ENCODE measurements around the gene TTLL7.

Gene TTLL7

GRCh38 chr1:83849191-83850061 lies 149.5 kb downstream of the TTLL7 start:
- H3K79me2 ChIP-seq (ENCODE audit: low read length) = no peaks in the 10 kb centered on the region
- H3K9me2 ChIP-seq (replicated peaks; ENCODE audit: insufficient read depth, low read length) = no peaks in the 10 kb centered on the region
- no peak overlapping the region for H3K9ac ChIP-seq (ENCODE audit: low read length)
- no peak for TF ChIP-seq EZH2 (optimal IDR thresholded peaks at IDR 0.05; ENCODE audit: low read depth, low read length)
- TF ChIP-seq, protein P1, sequence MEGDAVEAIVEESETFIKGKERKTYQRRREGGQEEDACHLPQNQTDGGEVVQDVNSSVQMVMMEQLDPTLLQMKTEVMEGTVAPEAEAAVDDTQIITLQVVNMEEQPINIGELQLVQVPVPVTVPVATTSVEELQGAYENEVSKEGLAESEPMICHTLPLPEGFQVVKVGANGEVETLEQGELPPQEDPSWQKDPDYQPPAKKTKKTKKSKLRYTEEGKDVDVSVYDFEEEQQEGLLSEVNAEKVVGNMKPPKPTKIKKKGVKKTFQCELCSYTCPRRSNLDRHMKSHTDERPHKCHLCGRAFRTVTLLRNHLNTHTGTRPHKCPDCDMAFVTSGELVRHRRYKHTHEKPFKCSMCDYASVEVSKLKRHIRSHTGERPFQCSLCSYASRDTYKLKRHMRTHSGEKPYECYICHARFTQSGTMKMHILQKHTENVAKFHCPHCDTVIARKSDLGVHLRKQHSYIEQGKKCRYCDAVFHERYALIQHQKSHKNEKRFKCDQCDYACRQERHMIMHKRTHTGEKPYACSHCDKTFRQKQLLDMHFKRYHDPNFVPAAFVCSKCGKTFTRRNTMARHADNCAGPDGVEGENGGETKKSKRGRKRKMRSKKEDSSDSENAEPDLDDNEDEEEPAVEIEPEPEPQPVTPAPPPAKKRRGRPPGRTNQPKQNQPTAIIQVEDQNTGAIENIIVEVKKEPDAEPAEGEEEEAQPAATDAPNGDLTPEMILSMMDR (IDR thresholded peaks at IDR 0.05; ENCODE audit: low read length) = no peak
- TF ChIP-seq EZH2phosphoT487 (IDR thresholded peaks at IDR 0.05; ENCODE audit: low read length) = no peak
- no peaks in the 10 kb centered on the region for H3F3A ChIP-seq (ENCODE audit: insufficient read depth, low read length)
- H3K36me3 ChIP-seq (replicated peaks; ENCODE audit: insufficient read depth, low read length) = no peaks in the 10 kb centered on the region
- H4K20me1 ChIP-seq (ENCODE audit: insufficient read depth, low read length) = no peaks in the 10 kb centered on the region
- no peaks in the 10 kb centered on the region for H3K27me3 ChIP-seq (replicated peaks; ENCODE audit: insufficient read depth, low read length)
- H3K27ac ChIP-seq (ENCODE audit: low read length) = no peak overlapping the region
- no peak for DNase-seq
- H3K4me2 ChIP-seq (ENCODE audit: low read depth, low read length) = no peak overlapping the region
- H3K4me3 ChIP-seq (ENCODE audit: low read length) = no peak overlapping the region
- H3K9me3 ChIP-seq (replicated peaks; ENCODE audit: insufficient read depth, low read length) = no peaks in the 10 kb centered on the region
- no peak overlapping the region for H2AFZ ChIP-seq (ENCODE audit: low read length)
- no peaks in the 10 kb centered on the region for H3K4me1 ChIP-seq (ENCODE audit: low read length)

DNA sequence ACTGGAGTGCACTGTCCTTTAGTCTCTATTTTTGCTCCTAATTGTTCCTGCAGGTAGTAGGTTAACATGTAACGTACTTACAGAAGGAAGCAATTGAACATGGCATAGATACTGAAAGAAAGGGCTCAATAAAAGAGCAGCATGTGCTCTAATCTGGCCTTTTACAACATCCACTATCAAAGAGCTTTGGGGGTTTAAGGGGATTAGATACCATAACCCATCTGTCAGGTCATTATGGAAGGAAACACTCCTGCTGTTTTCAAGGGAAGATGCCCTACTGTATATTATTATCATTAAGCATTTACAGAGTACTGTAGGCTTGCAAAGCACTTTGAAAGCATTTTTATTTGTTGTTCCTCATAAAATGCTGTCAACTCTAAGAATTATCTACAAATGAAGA lies 152.8 kb downstream of the TTLL7 start:
- no peaks in the 10 kb centered on the region for H3K9me3 ChIP-seq (replicated peaks; ENCODE audit: insufficient read depth, low read length)
- H3K9ac ChIP-seq (ENCODE audit: low read length) = no peak overlapping the region
- no peaks in the 10 kb centered on the region for H3F3A ChIP-seq (ENCODE audit: insufficient read depth, low read length)
- no peaks in the 10 kb centered on the region for H3K27me3 ChIP-seq (replicated peaks; ENCODE audit: insufficient read depth, low read length)
- no peaks in the 10 kb centered on the region for H3K79me2 ChIP-seq (ENCODE audit: low read length)
- no peak overlapping the region for H2AFZ ChIP-seq (ENCODE audit: low read length)
- H3K9me2 ChIP-seq (replicated peaks; ENCODE audit: insufficient read depth, low read length) = no peaks in the 10 kb centered on the region
- H3K4me2 ChIP-seq (ENCODE audit: low read depth, low read length) = no peak overlapping the region
- no peaks in the 10 kb centered on the region for H3K36me3 ChIP-seq (replicated peaks; ENCODE audit: insufficient read depth, low read length)
- no peak overlapping the region for H3K27ac ChIP-seq (ENCODE audit: low read length)
- no peaks in the 10 kb centered on the region for H4K20me1 ChIP-seq (ENCODE audit: insufficient read depth, low read length)
- DNase-seq = no peak
- no peaks in the 10 kb centered on the region for H3K4me1 ChIP-seq (ENCODE audit: low read length)
- H3K4me3 ChIP-seq (ENCODE audit: low read length) = no peak overlapping the region
- TF ChIP-seq, protein P1 (IDR thresholded peaks at IDR 0.05; ENCODE audit: low read length) = no peak
- no peak for TF ChIP-seq EZH2phosphoT487 (IDR thresholded peaks at IDR 0.05; ENCODE audit: low read length)
- TF ChIP-seq EZH2 (optimal IDR thresholded peaks at IDR 0.05; ENCODE audit: low read depth, low read length) = no peak

DNA sequence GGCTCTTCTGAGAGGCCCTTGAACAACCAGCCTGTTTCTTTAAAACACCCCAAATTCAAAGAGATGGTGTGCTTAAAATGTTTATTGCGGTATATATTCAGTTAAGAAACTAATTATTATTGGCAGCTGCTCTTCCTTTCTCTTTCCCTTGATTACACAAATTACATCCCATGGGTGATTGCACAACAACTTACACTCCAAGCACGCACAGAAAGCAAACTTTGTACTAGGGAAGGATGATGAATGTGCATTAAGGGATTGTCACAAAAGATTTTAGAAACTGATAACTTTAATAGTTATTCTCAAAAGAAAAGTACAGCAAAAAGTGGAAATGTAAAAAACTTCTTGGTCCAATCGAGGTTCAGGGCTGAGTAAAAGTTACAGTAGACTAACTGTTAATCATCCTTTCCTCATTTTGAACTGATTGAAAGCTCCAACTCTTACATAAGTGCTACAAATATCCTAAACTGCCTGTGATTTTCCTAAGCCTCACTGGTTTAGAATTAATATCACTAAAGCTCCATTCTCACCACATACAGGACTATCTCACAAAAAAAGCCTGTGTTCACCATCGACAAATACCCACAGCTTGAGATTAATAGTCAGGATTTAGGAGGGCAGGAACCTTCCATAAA lies 153.4 kb downstream of the TTLL7 start:
- H3K9ac ChIP-seq (ENCODE audit: low read length) = no peak overlapping the region
- H3F3A ChIP-seq (ENCODE audit: insufficient read depth, low read length) = no peaks in the 10 kb centered on the region
- H3K27ac ChIP-seq (ENCODE audit: low read length) = no peak overlapping the region
- no peaks in the 10 kb centered on the region for H3K27me3 ChIP-seq (replicated peaks; ENCODE audit: insufficient read depth, low read length)
- H3K79me2 ChIP-seq (ENCODE audit: low read length) = no peaks in the 10 kb centered on the region
- no peak for DNase-seq
- H3K4me3 ChIP-seq (ENCODE audit: low read length) = no peak overlapping the region
- no peaks in the 10 kb centered on the region for H4K20me1 ChIP-seq (ENCODE audit: insufficient read depth, low read length)
- TF ChIP-seq EZH2phosphoT487 (IDR thresholded peaks at IDR 0.05; ENCODE audit: low read length) = no peak
- TF ChIP-seq, protein P1 (IDR thresholded peaks at IDR 0.05; ENCODE audit: low read length) = no peak
- no peak for TF ChIP-seq EZH2 (optimal IDR thresholded peaks at IDR 0.05; ENCODE audit: low read depth, low read length)
- H2AFZ ChIP-seq (ENCODE audit: low read length) = no peak overlapping the region
- no peaks in the 10 kb centered on the region for H3K4me1 ChIP-seq (ENCODE audit: low read length)
- no peak overlapping the region for H3K4me2 ChIP-seq (ENCODE audit: low read depth, low read length)
- H3K9me3 ChIP-seq (replicated peaks; ENCODE audit: insufficient read depth, low read length) = no peaks in the 10 kb centered on the region
- H3K36me3 ChIP-seq (replicated peaks; ENCODE audit: insufficient read depth, low read length) = no peaks in the 10 kb centered on the region
- no peaks in the 10 kb centered on the region for H3K9me2 ChIP-seq (replicated peaks; ENCODE audit: insufficient read depth, low read length)
